ENCODE measurements around the gene ZNF774.
"Not testable (repeated sequence)": the region's sequence is repeated elsewhere in the genome, so short reads cannot be mapped to it uniquely, and the experiment has no call there.

ZNF774 gene

DNA sequence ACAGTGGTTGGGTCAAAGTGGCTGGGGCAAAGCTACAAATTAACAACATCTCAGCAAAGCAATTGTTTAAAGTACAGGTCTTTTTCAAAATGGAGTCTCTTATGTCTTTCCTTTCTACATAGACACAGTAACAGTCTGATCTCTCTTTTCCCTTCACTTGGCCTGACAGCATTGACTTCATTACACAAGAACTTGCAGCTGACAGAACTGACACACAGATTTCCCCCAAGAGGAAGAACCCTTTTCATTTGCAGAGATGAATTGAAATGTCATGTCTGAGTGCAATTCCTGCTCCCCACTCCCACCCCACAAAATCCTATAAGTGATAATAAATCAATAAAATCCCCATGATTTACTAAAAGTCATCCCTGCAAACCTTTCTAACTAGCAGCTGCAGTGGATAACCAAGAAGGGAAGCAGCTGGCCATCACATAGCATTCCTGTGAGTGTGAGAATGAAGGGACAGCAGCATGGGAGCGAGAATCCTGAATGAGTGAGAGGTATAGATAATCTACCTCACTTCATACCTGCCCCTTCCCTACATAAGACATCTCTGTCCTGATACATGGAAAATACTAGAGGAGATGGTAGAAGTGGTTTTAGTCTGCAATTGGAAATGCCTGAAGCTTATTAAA, 4.5 kb upstream of the ZNF774 start:
- not testable (repeated sequence) for H3K27me3 ChIP-seq (ENCODE audit: control insufficient read depth, insufficient read depth, low read length); H3K9me3 ChIP-seq (ENCODE audit: control insufficient read depth, insufficient read depth, low read length); H3K4me1 ChIP-seq (ENCODE audit: control insufficient read depth, insufficient read depth, low read length); H3K9ac ChIP-seq (ENCODE audit: low read depth, low read length); H3K4me3 ChIP-seq (ENCODE audit: low read depth, low read length); H3K36me3 ChIP-seq (ENCODE audit: control insufficient read depth, insufficient read depth, low read length)

DNA sequence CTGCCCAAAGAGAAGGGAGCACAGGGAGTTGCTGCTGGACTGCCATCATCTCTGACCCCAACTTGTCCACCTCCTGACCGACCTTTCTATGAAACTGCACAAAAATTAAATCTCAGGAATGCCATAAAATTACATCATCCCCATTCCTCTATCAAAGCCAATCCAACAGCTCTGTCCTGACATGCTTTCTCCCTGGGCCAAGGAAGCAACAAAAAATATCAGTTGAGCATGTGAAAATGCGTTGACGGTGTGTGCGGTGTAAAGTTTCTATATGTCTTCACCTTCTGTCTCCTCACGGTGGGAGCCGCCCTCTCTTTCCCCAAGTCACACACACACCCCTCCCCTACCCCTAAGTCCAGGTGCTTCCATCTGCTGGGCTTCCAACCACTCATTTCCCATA, 3.6 kb upstream of the ZNF774 start:
- H3K4me3 ChIP-seq (ENCODE audit: low read depth, low read length): no peak overlapping the region

GRCh38 chr15:90349072-90349471, 3.0 kb upstream of the ZNF774 start:
- Histone ChIP-seq H3K27me3 (ENCODE audit: control insufficient read depth, insufficient read depth, low read length) (peaks cover 4% of the 10 kb centered on the region), H3K9me3 (ENCODE audit: control insufficient read depth, insufficient read depth, low read length) (no peaks in the 10 kb centered on the region), H3K36me3 (ENCODE audit: control insufficient read depth, insufficient read depth, low read length) (no peaks in the 10 kb centered on the region), H3K4me3 (ENCODE audit: low read depth, low read length) (no peak overlapping the region), H3K4me1 (ENCODE audit: control insufficient read depth, insufficient read depth, low read length) (no peaks in the 10 kb centered on the region), H3K9ac (ENCODE audit: low read depth, low read length) (no peak overlapping the region)

More for the DNA sequence above, 3.6 kb upstream of the ZNF774 start:
- Histone ChIP-seq H3K27me3 (ENCODE audit: control insufficient read depth, insufficient read depth, low read length) (peaks cover 4% of the 10 kb centered on the region), H3K36me3 (ENCODE audit: control insufficient read depth, insufficient read depth, low read length) (no peaks in the 10 kb centered on the region), H3K9me3 (ENCODE audit: control insufficient read depth, insufficient read depth, low read length) (no peaks in the 10 kb centered on the region), H3K9ac (ENCODE audit: low read depth, low read length) (no peak overlapping the region), H3K4me1 (ENCODE audit: control insufficient read depth, insufficient read depth, low read length) (no peaks in the 10 kb centered on the region)

DNA sequence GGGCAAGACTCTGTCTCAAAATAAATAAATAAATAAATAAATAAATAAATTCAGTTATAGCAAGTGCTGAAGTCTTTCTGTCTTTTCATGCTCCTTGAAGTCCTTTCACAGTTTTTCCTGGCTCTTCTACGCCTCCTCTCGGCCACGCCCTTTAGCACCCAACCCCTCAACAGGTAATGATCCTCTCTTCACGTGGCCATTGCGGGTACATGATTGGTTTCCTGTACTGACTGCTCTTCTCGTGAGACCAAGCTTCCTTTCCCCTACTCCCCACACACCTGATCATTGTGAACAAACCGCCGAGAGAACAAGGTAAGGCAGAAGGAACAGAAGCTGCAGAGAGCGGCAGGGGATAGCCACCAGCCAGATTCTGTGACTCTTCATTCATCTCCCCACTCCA, 2.3 kb upstream of the ZNF774 start:
- Histone ChIP-seq H3K4me3 (ENCODE audit: low read depth, low read length) (no peak overlapping the region), H3K4me1 (ENCODE audit: control insufficient read depth, insufficient read depth, low read length) (no peaks in the 10 kb centered on the region), H3K27me3 (ENCODE audit: control insufficient read depth, insufficient read depth, low read length) (peaks cover 4% of the 10 kb centered on the region), H3K36me3 (ENCODE audit: control insufficient read depth, insufficient read depth, low read length) (no peaks in the 10 kb centered on the region), H3K9me3 (ENCODE audit: control insufficient read depth, insufficient read depth, low read length) (no peaks in the 10 kb centered on the region), H3K9ac (ENCODE audit: low read depth, low read length) (no peak overlapping the region)

DNA sequence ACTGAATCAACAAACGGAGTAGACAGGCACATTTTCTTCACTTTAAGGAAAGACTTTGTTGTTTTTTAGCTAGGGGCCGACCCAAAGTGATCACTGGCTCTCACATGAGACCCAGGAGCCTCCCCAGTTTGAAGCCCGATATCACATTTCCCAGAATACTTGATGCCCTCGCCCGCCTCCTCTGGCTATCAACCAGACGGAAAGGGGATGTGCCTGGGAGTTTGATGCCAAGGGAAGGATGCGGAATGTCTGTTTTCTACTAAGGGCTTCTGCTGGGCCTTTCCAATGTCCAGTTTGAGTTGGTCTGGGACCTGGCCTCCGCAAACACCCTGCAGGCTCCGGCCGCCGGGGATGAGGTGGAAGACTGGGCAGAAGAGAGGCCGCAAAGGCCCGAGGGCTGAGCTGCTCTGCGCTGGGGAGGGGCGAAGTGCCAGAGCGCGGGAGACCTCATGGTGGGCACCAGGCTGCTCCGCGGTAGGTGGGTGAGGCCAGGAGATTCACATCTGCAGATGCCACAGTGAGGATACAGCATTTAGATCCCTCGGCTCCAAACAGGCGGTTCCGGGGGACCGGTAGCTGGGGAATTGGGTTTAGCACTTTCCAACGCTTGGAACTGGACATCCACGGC, 491 bp upstream of the ZNF774 start:
- H3K9me3 ChIP-seq (ENCODE audit: control insufficient read depth, insufficient read depth, low read length): no peaks in the 10 kb centered on the region
- peak overlapping the region; percentile 88 for H3K4me3 ChIP-seq (ENCODE audit: low read depth, low read length)
- H3K9ac ChIP-seq (ENCODE audit: low read depth, low read length): peak overlapping the region; percentile 61
- H3K4me1 ChIP-seq (ENCODE audit: control insufficient read depth, insufficient read depth, low read length): no peaks in the 10 kb centered on the region
- H3K36me3 ChIP-seq (ENCODE audit: control insufficient read depth, insufficient read depth, low read length): no peaks in the 10 kb centered on the region
- peaks cover 4% of the 10 kb centered on the region for H3K27me3 ChIP-seq (ENCODE audit: control insufficient read depth, insufficient read depth, low read length)

GRCh38 chr15:90354986-90355385, 2.9 kb downstream of the ZNF774 start:
- Histone ChIP-seq H3K4me1 (ENCODE audit: control insufficient read depth, insufficient read depth, low read length) (no peaks in the 10 kb centered on the region), H3K27me3 (ENCODE audit: control insufficient read depth, insufficient read depth, low read length) (peaks cover 4% of the 10 kb centered on the region), H3K4me3 (ENCODE audit: low read depth, low read length) (no peak overlapping the region), H3K9ac (ENCODE audit: low read depth, low read length) (no peak overlapping the region), H3K9me3 (ENCODE audit: control insufficient read depth, insufficient read depth, low read length) (no peaks in the 10 kb centered on the region), H3K36me3 (ENCODE audit: control insufficient read depth, insufficient read depth, low read length) (no peaks in the 10 kb centered on the region)

GRCh38 chr15:90358124-90359033, 6.3 kb downstream of the ZNF774 start:
- H3K27me3 ChIP-seq (ENCODE audit: control insufficient read depth, insufficient read depth, low read length): no peaks in the 10 kb centered on the region
- no peaks in the 10 kb centered on the region for H3K36me3 ChIP-seq (ENCODE audit: control insufficient read depth, insufficient read depth, low read length)
- H3K9me3 ChIP-seq (ENCODE audit: control insufficient read depth, insufficient read depth, low read length): no peaks in the 10 kb centered on the region
- peaks cover 9% of the 10 kb centered on the region for H3K4me1 ChIP-seq (ENCODE audit: control insufficient read depth, insufficient read depth, low read length)
- H3K9ac ChIP-seq (ENCODE audit: low read depth, low read length): no peak overlapping the region
- no peak overlapping the region for H3K4me3 ChIP-seq (ENCODE audit: low read depth, low read length)

DNA sequence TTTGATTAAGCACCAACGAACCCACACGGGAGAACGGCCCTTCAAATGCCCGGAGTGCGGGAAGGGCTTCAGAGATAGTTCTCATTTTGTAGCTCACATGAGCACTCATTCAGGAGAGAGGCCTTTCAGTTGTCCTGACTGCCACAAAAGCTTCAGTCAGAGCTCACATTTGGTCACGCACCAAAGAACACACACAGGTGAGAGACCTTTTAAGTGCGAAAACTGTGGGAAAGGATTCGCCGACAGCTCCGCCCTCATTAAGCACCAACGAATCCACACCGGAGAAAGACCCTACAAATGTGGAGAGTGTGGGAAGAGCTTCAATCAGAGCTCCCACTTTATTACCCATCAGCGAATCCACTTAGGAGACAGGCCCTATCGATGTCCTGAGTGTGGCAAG, 8.7 kb downstream of the ZNF774 start:
- no peak overlapping the region for H3K9ac ChIP-seq (ENCODE audit: low read depth, low read length)
- no peak overlapping the region for H3K4me3 ChIP-seq (ENCODE audit: low read depth, low read length)
- H3K36me3 ChIP-seq (ENCODE audit: control insufficient read depth, insufficient read depth, low read length): no peaks in the 10 kb centered on the region
- H3K4me1 ChIP-seq (ENCODE audit: control insufficient read depth, insufficient read depth, low read length): peaks cover 9% of the 10 kb centered on the region
- no peaks in the 10 kb centered on the region for H3K9me3 ChIP-seq (ENCODE audit: control insufficient read depth, insufficient read depth, low read length)
- H3K27me3 ChIP-seq (ENCODE audit: control insufficient read depth, insufficient read depth, low read length): no peaks in the 10 kb centered on the region

GRCh38 chr15:90362936-90363212, 10.8 kb downstream of the ZNF774 start:
- peaks cover 9% of the 10 kb centered on the region for H3K4me1 ChIP-seq (ENCODE audit: control insufficient read depth, insufficient read depth, low read length)
- H3K27me3 ChIP-seq (ENCODE audit: control insufficient read depth, insufficient read depth, low read length): no peaks in the 10 kb centered on the region
- no peaks in the 10 kb centered on the region for H3K36me3 ChIP-seq (ENCODE audit: control insufficient read depth, insufficient read depth, low read length)
- no peak overlapping the region for H3K4me3 ChIP-seq (ENCODE audit: low read depth, low read length)
- H3K9ac ChIP-seq (ENCODE audit: low read depth, low read length): no peak overlapping the region
- H3K9me3 ChIP-seq (ENCODE audit: control insufficient read depth, insufficient read depth, low read length): no peaks in the 10 kb centered on the region

DNA sequence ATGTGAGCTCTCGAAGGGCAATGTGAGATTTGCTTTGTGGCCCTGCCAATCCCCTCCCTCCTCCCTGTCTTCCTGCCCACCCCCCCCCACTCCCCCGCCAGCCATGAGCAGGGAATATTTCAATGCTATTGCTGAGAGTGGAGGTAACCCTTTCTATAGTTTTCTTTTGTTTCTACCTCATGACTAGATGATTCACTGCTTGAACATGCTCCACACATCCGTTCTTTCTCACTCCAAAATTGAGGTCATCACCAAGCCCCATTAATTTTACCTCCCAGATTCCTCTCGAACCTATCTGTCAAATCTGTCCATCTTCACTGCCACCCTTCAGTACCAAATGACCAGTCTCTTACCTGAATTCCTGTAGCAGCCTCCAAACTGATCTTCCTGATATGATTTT, 12.2 kb downstream of the ZNF774 start:
- Histone ChIP-seq H3K4me1 (ENCODE audit: control insufficient read depth, insufficient read depth, low read length) (peaks cover 9% of the 10 kb centered on the region), H3K27me3 (ENCODE audit: control insufficient read depth, insufficient read depth, low read length) (no peaks in the 10 kb centered on the region), H3K36me3 (ENCODE audit: control insufficient read depth, insufficient read depth, low read length) (no peaks in the 10 kb centered on the region), H3K9me3 (ENCODE audit: control insufficient read depth, insufficient read depth, low read length) (no peaks in the 10 kb centered on the region), H3K9ac (ENCODE audit: low read depth, low read length) (no peak overlapping the region), H3K4me3 (ENCODE audit: low read depth, low read length) (no peak overlapping the region)

- no peaks in the 10 kb centered on the region for H3K36me3 ChIP-seq (ENCODE audit: control insufficient read depth, insufficient read depth, low read length)
- H3K4me3 ChIP-seq (ENCODE audit: low read depth, low read length): no peak overlapping the region
- peaks cover 9% of the 10 kb centered on the region for H3K4me1 ChIP-seq (ENCODE audit: control insufficient read depth, insufficient read depth, low read length)
- H3K27me3 ChIP-seq (ENCODE audit: control insufficient read depth, insufficient read depth, low read length): no peaks in the 10 kb centered on the region
- H3K9ac ChIP-seq (ENCODE audit: low read depth, low read length): no peak overlapping the region
- no peaks in the 10 kb centered on the region for H3K9me3 ChIP-seq (ENCODE audit: control insufficient read depth, insufficient read depth, low read length)
These were observed 13.5 kb downstream of the ZNF774 start for GRCh38 chr15:90365414-90366055.

Measured in iPS-15b (cell line).